Femur (tissue), 1 donor: ENCODE results near the gene CFAP61.
A peak's percentile ranks its signal among the peaks of the same experiment; 100 is the strongest.

ENCODE experiments used
- DNase-seq: peaks from one replicate; pipeline ENCODE4 v3.0.0-alpha.2; 2017

CFAP61 gene

DNA sequence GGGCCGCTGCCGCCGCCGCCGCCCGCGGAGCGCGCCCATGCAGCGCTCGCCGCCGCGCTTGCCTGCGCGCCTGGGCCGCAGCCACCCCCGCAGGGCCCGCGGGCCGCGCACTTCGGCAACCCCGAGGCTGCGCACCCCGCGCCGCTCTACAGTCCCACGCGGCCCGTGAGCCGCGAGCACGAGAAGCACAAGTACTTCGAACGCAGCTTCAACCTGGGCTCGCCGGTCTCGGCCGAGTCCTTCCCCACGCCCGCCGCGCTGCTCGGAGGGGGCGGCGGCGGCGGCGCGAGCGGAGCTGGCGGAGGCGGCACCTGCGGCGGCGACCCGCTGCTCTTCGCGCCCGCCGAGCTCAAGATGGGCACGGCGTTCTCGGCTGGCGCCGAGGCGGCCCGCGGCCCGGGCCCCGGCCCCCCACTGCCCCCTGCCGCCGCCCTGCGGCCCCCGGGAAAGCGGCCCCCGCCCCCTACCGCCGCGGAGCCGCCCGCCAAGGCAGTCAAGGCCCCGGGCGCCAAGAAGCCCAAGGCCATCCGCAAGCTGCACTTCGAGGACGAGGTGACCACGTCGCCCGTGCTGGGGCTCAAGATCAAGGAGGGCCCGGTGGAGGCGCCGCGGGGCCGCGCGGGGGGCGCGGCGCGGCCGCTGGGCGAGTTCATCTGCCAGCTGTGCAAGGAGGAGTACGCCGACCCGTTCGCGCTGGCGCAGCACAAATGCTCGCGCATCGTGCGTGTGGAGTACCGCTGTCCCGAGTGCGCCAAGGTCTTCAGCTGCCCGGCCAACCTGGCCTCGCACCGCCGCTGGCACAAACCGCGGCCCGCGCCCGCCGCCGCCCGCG, 316.3 kb downstream of the CFAP61 start:
- no peak for DNase-seq

DNA sequence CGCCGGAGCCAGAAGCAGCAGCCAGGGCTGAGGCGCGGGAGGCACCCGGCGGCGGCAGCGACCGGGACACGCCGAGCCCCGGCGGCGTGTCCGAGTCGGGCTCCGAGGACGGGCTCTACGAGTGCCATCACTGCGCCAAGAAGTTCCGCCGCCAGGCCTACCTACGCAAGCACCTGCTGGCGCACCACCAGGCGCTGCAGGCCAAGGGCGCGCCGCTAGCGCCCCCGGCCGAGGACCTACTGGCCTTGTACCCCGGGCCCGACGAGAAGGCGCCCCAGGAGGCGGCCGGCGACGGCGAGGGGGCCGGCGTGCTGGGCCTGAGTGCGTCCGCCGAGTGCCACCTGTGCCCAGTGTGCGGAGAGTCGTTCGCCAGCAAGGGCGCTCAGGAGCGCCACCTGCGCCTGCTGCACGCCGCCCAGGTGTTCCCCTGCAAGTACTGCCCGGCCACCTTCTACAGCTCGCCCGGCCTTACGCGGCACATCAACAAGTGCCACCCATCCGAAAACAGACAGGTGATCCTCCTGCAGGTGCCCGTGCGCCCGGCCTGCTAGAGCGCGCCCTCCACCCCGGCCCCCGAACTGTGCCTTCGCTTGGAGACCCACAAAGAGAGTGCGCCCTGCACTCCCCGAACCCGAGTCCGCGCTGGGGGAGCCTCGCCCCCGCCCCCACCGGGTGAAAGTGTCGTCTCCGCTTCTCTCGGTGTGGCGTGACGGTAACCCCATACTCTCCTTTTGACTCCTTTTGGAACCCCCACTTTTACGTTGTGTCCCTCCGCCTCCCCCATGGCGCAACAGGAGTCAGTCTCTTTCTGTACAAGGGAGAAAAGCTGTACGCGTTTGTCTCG, 317.1 kb downstream of the CFAP61 start:
- DNase-seq: no peak

DNA sequence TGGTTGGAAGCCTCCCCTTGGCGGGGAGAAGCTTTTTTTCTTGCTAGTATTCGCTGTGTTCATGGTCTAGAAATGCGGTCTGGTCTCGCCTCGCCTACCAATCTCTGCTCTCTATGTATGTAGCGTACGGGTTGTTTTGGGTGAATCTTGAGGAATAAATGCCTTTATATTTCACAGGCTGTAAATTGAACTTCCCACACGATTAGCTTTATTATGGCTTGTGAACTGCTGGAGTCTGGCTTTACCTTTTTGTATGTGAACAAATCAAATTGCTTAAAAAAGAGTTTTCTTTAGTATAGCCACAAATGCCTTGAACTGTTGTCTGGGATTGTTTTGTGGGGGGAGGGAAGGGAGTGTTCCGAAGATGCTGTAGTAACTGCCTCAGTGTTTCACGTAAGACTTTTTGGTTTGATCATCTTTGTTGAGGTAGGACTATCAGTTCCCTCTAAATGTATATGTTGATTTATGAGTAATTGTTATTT, 317.8 kb downstream of the CFAP61 start:
- DNase-seq: no peak

DNA sequence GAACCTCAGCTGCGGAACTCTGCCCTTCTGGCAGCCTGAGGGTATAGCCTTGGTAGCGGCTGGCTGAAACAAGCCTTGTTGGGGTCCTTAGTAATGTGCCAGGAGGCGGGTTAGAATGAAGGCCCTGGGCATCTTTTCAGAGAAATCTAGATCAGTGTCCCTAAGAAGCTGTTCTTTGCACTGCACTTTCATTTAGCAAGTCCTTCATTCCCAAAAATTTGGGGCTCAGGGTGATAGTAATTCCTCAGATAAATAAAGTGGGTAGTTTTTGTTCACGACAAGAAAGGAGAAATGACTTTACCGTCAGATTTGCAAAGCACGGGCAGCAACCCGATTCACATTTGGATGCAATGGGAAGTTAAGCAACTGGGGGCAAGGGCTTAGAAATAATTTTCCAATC, 318.8 kb downstream of the CFAP61 start:
- DNase-seq: no peak

DNA sequence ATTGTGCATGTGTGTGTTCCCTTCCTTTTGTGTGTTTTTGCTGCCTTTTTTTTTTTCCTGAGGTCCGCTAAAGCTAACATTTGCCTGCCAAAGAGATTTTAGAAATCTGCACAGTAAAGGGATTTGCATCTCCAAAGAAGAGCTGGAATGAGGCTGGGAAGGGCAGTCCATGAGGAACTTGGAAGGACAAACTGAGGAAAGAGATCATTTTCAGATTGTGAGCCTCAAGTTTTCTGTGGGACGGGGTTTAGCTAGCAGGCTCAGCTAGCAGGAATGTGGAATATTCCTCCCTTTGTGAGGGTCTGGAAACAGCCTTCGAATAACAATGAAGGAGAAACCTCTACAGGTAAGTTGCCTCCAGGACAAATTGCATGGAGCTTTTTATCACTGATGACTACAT, 319.3 kb downstream of the CFAP61 start:
- DNase-seq: no peak

DNA sequence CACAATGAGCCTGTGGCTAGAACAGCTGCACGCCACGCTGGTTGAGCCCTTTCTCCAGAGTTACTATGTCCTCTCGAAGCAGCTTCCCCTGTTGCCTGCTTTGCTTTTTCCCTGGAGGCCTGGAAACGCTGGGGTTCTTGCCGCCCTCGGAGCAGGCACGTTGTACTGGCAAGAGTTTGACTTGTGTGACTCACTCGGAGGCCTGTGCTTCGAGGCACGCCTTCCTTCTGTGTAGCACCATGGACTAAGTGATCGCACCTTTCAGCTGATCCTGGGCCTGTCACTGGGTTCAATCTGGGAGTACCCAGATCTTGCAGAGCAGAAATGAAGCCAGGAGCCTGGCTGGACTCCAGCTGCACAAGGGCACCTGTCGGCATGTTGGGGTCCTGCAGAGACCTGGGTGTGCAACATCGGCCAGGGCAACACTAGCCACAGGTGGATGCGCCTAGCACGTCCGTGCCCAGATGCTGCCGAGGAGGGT, 320.8 kb downstream of the CFAP61 start:
- no peak for DNase-seq

DNA sequence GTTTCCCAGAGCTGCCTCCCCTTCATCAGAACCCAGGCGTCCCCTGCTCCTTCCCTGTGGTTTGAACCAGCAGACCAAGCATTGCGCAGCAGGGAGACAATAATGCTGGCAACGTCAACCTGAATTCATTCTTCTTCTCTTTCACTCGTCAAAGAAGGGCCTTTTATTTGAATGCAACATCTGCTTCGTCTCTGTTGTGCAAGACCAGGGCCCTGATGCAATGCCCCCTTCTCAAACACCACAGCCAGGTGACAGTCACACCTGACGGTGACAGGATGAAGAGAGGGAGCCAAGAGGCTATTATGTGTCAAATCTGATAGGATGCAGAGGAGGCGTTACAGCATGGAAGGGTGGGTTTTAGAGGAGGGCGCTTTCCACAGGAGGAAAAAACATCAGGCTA, 323.5 kb downstream of the CFAP61 start:
- no peak for DNase-seq

DNA sequence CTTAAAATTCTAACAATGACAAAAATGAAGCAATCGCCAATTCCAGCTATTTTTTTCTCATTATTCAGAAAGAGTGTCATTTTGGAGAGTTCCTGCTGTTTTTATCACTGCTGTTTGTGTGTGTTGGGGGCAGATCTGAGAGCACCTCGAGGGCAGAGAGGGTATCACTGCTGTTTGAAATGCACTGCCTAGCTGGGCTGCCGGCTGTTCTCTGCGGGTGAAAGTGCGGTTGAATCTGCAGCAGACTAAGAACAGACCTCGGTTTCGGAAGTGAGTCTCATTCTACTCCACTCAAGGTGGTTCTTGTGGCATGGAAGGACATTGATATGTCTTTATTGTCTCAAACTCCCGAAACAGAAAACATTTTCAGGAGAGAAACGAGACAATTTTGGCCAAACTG, 333.9 kb downstream of the CFAP61 start:
- DNase-seq: no peak

DNA sequence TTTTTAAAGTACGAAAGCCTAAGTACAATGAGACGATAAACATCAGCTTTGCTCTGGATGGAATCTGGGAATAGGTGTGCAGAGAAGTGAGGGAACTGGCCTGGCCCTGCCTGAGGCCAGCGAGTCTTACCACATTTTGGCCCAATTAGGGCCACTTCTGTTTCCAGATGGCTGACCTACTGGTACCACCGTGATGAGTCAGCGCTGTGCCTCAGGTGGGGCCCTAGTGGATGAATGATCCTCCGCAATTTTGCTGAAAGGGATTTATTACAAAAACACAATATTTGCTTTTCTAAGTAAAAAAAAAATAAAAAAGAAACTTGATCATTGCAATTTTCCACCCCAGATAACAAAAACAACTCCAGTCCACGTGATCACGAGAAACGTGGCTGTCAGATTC, 338.1 kb downstream of the CFAP61 start:
- no peak for DNase-seq

DNA sequence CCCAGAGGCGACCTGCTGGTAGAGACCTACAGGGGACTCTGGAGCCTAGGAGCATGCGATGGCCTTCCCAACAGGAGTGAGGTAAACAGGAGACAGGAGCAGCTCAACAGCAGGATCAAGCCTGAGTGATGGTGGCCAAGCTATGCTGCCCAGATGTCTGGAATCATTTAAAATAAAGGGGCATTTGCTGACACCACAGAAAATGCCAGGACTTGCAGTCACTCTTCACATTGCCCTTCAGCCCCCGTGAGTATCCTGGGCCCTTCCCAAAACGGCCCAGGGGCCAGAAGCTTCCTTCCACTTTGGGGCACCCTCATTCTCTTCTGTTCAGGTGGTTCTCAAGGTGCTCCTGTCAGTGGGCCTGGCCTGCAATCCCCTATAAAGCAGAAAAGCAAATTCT, 338.8 kb downstream of the CFAP61 start:
- DNase-seq: no peak

DNA sequence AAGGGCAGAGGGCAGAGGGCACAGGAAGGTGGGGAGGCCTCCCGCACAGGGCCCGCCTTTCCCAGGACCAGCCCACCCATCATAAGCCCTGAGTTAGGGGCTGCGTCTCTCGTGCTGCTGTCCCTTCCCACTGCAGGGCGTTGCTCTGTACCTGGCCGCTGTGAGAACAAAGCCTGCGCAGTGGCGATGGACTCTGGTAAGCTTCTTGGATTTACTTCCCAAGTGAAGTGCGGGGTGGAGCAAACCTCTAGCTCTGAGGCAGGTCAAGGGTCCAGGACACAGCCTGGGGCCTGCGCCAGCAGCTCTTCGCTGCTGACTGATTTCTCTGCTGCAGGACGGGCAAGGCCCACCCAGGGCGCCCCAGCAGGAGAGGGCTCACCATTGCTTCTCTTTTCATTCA, 339.4 kb downstream of the CFAP61 start:
- DNase-seq: no peak

DNA sequence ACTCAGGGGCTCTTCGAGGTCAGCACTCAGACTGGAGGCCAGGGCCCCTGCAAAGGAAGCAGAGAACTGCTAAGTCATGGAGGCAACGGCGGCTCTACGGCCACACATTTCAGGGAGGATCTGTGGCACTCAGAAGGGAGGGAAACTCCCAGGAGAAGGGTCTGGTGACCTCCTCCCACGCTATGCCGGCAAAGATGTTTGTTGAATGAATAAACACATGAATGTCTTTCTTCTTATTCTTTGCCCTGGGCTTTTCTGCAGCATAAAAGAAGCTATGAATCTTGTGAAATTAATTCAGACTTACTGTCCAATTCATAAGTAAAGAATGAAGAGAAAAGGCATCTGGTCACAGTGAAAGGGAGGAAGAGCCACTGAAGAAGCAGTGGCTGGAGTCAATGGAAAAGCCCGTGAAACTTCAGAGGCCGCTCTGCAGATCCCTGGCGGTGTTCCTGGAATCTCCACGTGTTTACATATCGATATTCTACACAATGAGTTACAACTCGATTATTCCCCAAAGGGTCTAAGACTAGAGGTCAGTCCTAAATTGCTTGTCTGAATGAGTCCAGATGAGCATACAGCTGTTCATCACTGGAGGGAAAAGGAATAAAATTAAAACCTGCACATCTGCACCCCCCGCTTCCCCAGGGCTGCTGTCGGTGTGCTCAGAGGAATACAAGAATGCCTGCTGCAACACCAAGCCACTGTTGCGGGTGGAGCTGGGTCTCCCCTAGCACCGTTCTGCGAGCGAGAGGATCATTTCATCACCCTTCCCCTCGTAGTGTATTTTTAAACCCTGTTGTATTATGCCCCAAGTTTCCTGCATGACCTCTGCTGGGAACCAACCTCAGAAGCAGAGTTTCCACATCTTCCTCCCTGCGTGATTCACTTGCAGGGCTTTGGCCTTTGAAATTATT, 341.1 kb downstream of the CFAP61 start:
- DNase-seq: peak; percentile 68

DNA sequence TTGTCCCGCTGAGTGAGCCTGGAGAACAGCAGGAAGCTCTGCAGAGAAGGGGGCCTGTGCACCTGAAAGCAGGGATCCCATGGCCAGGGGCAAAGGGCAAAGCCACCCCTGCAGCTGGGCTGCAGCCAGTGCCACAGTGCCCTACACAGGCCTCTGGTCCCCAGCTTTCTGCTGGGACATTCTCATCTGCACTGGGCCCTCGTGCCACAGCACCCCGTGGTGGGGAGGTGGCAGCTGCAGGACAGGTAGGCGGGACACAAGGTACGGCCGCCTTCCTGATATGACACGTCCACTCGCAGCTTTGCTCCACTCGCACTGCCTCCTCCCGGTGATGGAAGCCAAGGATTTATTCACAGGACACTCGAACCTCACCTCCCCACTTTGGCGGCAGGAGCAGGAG, 342.8 kb downstream of the CFAP61 start:
- no peak for DNase-seq

DNA sequence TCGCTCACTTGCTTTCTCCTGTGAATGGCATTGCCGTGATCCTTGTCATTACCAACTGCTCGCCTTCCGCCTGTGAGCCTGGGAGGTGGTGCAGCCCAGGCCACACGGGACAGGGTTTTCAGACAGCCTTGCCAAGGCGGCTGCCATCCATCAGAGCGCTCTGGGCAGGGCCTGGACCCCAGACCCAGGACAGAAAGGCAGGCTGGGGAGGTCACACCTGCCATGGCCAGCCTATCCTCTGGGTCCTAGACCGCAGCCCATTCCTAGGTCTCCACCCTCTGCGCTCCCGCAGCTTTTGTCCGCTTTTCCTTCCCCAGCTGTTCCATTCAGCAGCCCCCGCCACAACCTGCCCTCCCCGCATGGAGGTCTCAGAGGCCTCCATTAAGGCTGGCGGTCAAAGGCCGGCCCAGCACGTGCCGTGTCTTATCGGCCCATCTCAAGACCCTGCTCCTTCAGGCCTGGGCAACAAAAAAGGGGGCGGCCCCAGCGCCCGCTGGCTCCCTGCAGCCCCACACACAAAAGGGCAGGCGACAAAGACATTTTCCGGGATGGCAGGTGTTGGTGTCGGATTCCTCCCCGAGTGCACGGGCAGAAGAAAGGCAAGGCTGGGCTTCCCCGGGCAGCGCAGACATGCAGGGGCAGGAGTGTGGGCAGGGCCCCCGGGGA, 343.7 kb downstream of the CFAP61 start:
- DNase-seq: no peak

DNA sequence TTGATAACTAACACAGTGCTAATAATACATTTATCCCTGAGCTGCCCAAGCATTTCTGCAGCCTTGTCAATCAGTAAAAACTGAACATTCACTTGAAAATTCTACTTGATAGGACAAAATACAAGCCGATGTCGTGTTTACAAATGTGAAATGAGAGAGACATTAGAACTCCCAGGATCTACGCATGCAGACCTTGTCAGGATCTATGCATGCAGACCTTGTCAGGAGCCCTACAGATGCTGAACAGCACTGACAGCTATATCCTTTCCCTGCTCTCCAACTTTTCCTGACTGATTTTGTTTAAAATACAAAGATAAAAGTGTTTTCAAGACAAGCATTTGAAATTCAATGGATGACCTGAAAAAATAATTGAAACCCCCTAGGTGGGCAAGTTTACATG, 344.5 kb downstream of the CFAP61 start:
- DNase-seq: no peak

DNA sequence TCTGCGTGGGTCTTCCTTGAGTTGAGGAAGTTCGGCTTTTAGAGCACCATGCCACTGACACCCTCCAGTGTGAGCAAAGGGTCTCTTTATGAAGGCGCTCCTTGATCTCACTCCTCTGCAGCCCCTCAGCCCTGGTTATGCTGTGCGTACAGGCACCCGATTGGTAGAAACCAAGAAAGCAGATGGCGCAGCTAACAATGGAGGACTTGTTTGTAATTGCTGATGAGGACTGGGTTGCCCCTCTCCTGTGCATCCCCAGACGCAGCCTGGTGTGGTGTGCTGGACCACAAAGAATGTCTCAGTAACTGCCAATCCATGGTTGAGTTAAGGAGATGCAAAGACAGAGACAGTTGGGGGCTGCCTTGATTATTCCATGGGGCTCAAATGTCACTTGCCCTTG, 345.8 kb downstream of the CFAP61 start:
- no peak for DNase-seq

DNA sequence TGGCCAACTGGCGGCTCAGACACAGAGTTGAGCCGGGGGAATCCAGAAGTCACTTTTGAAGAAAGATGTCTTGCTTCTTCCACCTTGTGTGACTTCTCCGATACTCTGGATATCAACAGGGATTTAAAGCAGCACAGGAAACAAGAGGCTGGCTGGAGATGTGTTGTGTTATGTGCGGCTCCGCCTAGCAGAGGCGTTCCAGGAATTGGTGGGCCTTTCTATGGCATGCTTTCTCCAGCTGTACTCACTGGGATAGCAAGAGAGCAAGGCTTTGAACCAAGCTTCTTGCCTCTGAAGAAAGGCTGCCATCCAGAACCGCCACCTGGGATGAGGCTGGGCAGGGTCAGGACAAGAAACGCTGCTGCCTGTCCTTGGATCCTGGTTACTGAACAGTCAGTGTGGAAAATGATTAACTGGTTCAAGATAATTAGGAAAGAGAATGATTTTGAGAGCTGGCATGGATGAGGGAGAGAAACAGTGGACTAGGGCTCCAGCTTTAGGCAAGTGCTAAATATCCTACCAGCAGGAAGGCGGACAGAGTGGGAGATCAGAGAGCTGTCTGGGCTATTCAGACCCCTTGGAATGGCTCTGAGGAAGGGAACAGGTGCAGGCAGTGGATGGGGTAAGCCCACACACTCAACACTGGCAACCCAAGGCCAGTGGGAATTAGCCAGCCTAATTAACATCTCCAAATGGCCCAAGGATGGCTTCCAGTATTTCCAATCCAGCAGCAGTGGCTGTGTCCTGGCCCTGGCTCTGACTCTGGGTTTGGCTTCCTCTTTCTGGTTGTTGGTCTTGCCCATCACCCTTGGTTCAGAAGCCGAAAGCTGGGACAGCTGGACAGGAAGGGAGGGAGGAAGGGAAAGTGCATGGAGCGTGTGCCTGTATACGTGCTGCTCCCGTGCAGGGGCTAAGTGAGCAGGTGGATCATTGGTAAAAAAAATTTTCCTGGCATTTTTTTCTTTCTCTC, 347.5 kb downstream of the CFAP61 start:
- no peak for DNase-seq

DNA sequence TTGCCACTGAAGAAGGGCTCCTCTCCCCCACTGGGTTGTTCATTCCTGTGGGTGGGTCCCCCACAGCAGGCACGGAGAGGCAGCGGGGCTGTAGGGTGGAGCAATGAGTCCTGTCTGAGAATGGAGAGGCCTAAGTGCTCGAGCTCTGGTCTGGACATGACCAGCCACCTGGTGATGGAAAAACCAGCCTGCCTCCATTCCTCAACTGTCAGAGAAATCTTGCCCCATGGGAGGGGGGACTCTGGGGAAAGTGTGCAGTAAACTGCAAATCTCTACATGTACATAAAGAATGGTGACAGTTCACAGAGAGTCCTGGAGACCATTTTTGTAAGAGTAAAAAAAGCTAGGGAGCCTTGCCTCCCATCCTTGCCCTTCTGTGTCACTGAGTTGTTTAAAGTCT, 349.7 kb downstream of the CFAP61 start:
- DNase-seq: no peak

DNA sequence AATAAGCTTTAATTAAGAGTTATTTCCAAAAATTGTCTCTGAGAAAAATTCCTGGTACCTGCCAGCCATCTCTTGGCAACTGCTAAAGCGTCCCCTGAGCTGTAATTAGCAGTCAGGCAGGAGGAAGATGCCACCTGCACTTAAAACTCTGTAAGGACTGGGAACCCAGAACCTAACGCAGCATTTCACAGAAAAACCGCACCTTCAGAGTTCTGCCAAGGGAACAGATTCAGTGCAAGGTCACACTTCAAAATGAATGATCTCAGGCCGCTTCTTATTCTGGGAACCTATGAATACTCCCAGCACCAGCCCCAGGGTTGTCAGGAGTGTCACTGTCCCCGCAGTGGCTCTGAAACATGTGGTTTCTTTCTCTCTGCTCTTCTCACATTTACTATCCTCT, 352.3 kb downstream of the CFAP61 start:
- no peak for DNase-seq

DNA sequence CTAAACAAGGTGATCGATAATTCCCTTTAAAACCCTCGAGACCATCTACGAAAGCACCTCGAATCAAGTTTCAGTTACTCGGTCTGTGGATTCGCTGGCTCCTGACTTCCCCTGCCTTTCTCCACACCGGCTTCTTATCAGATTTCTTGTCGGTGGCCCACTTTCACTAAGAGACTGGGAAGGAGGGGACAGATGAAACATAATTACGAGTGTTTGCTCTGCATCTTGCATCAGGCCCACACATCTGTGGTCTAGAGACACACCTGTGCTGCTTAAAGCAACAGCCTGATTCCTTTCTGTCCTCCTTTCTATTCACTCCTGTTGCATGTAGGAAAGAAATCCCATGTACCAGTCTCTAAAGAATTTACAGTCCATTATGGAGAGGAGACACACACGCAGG, 353.3 kb downstream of the CFAP61 start:
- no peak for DNase-seq

DNA sequence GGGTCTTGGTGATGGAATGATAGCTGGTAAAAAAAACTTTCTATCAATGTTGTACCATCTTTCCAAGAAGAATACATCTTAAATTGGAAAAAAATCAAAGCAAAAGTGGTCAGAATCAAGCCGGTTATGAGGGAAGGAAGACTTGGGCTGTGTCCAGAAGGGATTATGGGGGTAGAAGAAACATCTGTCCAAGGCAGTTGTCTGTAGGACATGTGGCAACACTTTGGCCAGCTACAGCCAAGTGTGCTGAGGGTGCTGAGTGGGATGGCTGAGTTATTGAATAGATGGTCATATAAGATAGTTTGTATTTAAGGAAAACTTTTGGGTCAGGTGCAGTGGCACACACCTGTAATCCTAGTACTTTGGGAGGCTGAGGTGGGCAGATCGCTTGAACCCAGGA, 354.0 kb downstream of the CFAP61 start:
- DNase-seq: no peak
